Choroid plexus epithelial cell (primary cell): Measurements from ENCODE around the gene ITGB1.
"Not testable (repeated sequence)": the region's sequence is repeated elsewhere in the genome, so short reads cannot be mapped to it uniquely, and the experiment has no call there.

Source experiments
- DNase-seq: peaks from one replicate; pipeline ENCODE4 v3.0.0-alpha.2; 2010; ENCODE audit warnings: low read depth
- H3K4me3 ChIP-seq: 2 replicates; pipeline ENCODE4 v1.5.1; 2011; ENCODE audit warnings: low read depth, mild to moderate bottlenecking, control low read depth, low read length, moderate library complexity
- TF ChIP-seq, protein P1 (sequence below): conservative IDR thresholded peaks from 2 replicates; pipeline ENCODE4 v1.5.1; 2011; ENCODE audit warnings: low read depth, mild to moderate bottlenecking, control low read depth, inconsistent platforms, low read length, moderate library complexity

ITGB1 gene

DNA sequence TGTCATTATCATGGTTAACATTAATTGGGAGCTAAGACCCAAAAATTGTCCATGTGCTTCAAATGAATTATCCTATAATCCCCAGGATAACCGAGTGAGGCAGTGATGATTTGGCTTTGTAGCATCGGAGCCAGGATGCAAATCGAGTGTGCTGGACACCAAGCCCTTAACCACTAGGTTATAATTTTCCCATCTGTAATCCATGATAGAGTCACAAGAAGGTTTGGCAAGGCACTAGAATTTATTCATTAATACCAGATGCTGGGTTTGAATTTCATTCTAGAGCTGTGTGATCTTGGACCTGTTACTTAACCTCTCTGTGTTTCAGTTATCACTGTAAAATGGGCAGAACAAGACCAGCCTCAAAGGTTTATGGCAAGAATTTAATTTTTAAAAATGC, 21.0 kb upstream of the ITGB1 start:
- TF ChIP-seq, protein P1, sequence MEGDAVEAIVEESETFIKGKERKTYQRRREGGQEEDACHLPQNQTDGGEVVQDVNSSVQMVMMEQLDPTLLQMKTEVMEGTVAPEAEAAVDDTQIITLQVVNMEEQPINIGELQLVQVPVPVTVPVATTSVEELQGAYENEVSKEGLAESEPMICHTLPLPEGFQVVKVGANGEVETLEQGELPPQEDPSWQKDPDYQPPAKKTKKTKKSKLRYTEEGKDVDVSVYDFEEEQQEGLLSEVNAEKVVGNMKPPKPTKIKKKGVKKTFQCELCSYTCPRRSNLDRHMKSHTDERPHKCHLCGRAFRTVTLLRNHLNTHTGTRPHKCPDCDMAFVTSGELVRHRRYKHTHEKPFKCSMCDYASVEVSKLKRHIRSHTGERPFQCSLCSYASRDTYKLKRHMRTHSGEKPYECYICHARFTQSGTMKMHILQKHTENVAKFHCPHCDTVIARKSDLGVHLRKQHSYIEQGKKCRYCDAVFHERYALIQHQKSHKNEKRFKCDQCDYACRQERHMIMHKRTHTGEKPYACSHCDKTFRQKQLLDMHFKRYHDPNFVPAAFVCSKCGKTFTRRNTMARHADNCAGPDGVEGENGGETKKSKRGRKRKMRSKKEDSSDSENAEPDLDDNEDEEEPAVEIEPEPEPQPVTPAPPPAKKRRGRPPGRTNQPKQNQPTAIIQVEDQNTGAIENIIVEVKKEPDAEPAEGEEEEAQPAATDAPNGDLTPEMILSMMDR: no peak
- DNase-seq: no peak

DNA sequence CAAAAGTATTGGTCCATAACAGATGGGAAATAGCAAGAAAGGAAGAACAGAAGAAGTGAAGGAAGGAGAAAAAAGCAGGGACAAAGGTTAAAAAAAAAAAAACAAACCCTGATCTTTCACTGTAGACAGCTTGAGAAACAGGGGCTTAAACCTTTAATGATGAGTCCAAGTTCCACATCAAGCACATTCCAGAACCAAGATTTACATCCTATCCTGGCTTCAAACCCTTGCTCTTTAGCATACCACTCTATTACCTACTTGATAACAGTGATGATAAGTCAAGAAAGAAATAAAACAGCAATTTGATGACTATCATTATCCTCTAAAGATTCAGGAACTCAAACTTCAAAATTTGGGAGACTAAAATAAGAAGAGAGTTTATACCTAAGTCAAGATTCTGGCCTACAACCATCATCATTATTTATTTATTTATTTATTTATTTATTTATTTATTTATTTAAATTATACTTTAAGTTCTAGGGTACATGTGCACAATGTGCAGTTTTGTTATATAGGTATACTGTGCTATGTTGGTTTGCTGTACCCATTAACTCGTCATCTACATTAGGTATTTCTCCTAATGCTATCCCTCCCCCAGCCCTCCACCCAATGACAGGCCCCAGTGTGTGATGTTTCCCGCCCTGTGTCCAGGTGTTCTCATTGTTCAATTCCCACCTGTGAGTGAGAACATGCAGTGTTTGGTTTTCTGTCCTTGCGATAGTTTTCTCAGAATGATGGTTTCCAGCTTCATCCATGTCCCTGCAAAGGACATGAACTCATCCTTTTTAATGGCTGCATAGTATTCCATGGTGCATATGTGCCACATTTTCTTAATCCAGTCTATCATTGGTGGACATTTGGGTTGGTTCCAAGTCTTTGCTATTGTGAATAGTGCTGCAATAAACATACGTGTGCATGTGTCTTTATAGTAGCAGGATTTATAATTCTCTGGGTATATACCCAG, 20.1 kb upstream of the ITGB1 start:
- not testable (repeated sequence) for H3K4me3 ChIP-seq, DNase-seq

More for the DNA sequence above, 21.0 kb upstream of the ITGB1 start:
- H3K4me3 ChIP-seq: no peak overlapping the region

DNA sequence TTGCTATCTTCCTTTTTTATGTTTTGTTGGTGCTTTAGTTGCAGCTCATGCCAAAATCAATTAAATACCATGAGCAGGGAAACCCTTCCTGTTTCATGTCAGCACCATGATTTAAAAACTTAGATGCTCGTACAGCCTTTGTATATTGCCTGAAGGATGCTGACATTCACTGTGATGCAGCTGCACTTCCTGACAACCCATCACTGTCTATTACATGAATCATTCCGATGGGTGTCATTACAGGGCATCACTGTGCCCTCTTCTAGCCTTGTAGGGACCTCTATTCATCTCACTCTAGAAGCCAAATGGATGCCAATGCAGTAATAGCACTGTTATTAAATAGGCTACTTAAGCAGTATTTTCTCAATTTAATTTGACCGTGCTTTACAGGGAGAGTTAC, 18.3 kb upstream of the ITGB1 start:
- TF ChIP-seq, protein P1: no peak
- DNase-seq: no peak
- H3K4me3 ChIP-seq: no peak overlapping the region

DNA sequence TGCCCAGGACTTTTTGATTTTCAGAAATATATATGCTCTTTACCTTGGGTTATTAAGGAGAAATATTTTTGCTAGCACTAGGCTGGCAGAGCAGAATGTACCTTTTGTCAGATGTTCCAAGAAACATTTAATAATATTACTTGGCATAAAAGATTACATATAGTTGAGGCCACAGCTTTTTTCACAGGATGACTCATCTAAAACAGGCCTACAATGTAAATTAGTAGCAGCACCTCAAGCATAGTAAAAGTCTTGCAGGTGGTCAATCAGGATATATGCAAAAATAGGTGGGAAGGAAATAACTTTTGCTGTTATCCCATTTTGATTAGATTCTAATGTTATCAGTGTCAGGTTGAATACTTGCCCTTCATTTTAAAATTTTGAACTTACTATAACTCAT, 14.9 kb upstream of the ITGB1 start:
- TF ChIP-seq, protein P1: no peak
- no peak for DNase-seq
- no peak overlapping the region for H3K4me3 ChIP-seq

DNA sequence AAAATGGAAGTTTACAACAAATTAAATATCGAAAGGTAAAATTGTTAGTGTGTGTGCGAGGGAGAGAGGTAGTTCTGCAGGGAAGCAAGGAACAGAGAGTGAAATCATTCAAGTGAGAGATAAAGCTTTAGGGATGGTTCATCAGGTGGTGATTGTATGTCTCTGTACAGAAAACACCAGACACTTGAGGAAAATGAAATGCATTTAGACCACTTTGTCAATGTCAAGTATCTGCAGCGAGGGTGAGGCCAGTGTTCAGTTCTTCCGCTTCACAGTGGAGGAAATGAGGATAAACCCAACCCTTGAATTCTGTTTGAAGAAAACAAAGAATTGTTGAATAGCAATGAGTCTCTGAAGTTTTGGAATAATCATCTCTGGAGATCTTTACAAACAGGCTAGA, 14.4 kb upstream of the ITGB1 start:
- H3K4me3 ChIP-seq: no peak overlapping the region
- TF ChIP-seq, protein P1: no peak
- DNase-seq: no peak

DNA sequence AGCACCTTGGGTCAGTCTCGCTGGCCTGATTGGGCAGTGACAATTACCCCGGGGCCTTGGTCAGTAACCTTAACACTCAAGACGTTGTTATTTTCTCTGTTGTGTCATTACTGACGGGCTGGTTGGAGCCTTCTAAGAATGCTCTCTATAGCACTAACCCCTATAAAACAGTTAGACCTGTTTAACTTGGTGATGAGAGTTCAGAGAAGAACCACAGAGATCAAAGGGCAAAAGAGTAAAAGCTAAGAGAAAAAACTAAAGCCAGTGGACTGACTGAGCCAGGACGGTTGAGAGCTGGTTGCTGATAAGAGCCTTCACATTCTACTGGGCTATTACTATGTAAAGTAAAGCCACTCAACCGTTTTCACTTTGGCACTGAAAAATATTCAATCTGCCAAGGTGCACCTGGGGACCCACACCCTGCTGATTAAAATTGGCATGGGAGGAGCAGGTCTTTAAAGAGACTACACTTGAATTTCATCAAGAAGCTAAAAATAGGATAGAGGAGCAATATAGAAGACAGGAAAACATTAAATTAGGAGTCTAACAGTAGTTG, 13.6 kb upstream of the ITGB1 start:
- TF ChIP-seq, protein P1: no peak
- no peak overlapping the region for H3K4me3 ChIP-seq
- no peak for DNase-seq

DNA sequence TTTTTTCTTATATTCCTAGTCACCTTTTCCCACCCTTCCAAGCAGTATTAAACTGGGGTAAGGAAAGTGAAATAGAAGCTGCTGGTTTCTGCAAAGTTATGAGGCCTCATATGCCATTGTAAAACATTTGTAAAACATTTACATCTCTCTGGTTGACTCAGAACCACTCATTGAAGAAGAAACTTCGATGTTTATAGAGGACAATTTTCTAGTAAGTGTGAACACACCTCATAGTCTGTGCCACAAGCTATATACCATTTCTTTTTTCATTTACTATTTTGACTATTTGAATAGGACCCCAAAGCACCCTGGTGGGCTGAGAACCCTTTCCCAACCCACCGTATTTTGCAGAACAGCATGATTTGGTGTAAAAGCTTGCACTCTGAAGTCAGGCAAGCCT, 12.9 kb upstream of the ITGB1 start:
- TF ChIP-seq, protein P1: no peak
- H3K4me3 ChIP-seq: no peak overlapping the region
- DNase-seq: no peak
